DOHH2 (cell line): Measurements from ENCODE around the gene OGFOD3.

Experiments used
- H3F3A ChIP-seq: fragments of 200-600 bp; sonication (generic), shearing (Covaris generic); 2 replicates; pipeline ENCODE4 v1.6.0; 2016; ENCODE audit warnings: antibody characterized with exemption, mild to moderate bottlenecking; ENCODE audit not compliant: control insufficient read depth, insufficient read depth
- H3K27ac ChIP-seq: fragments of 200-600 bp; sonication (generic); 2 replicates; pipeline ENCODE4 v1.5.1; 2014; ENCODE audit warnings: low read depth, mild to moderate bottlenecking, low read length, moderate library complexity
- H3K27me3 ChIP-seq: fragments of 200-600 bp; sonication (generic); 2 replicates; pipeline ENCODE4 v1.6.1; 2014; ENCODE audit warnings: mild to moderate bottlenecking, low read length, mixed read lengths; ENCODE audit not compliant: control insufficient read depth
- H3K36me3 ChIP-seq: fragments of 200-600 bp; sonication (generic); 2 replicates; pipeline ENCODE4 v1.6.1; 2014; ENCODE audit warnings: mild to moderate bottlenecking, low read length, moderate library complexity, mixed read lengths; ENCODE audit not compliant: control insufficient read depth
- H3K4me1 ChIP-seq: fragments of 200-600 bp; sonication (generic); 2 replicates; pipeline ENCODE4 v1.6.1; 2014; ENCODE audit warnings: mild to moderate bottlenecking, low read length, mixed read lengths; ENCODE audit not compliant: control insufficient read depth
- H3K4me2 ChIP-seq: fragments of 200-600 bp; sonication (generic); 2 replicates; pipeline ENCODE4 v1.6.0; 2014; ENCODE audit warnings: mild to moderate bottlenecking, low read length, moderate library complexity
- H3K4me3 ChIP-seq: fragments of 200-600 bp; sonication (generic); 2 replicates; pipeline ENCODE4 v1.5.1; 2014; ENCODE audit warnings: mild to moderate bottlenecking, low read length, mixed read lengths
- H3K79me2 ChIP-seq: fragments of 200-600 bp; sonication (generic); 2 replicates; pipeline ENCODE4 v1.6.1; 2014; ENCODE audit warnings: mild to moderate bottlenecking, low read length, mixed read lengths; ENCODE audit not compliant: control insufficient read depth
- H3K9me2 ChIP-seq: fragments of 200-600 bp; sonication (generic); replicated peaks from 2 replicates; pipeline ENCODE4 v1.6.1; 2014; ENCODE audit warnings: mild to moderate bottlenecking, low read length, mixed read lengths; ENCODE audit not compliant: control insufficient read depth
- H3K9me3 ChIP-seq: fragments of 200-600 bp; sonication (generic); 2 replicates; pipeline ENCODE4 v1.6.1; 2014; ENCODE audit warnings: antibody characterized with exemption, low read length, mixed read lengths; ENCODE audit not compliant: control insufficient read depth, insufficient read depth
- H4K20me1 ChIP-seq: fragments of 200-600 bp; sonication (generic); 2 replicates; pipeline ENCODE4 v1.6.0; 2014; ENCODE audit warnings: low read depth, mild to moderate bottlenecking, antibody characterized with exemption, low read length, moderate library complexity; ENCODE audit not compliant: control insufficient read depth, insufficient read depth
- CTCF ChIP-seq: fragments of 200-600 bp; sonication (generic); IDR thresholded peaks from one replicate; pipeline ENCODE4 v1.5.1; 2014; ENCODE audit warnings: antibody characterized with exemption, mild to moderate bottlenecking, low read depth, low read length; ENCODE audit not compliant: poor library complexity, severe bottlenecking
- EZH2phosphoT487 ChIP-seq: fragments of 200-600 bp; sonication (generic); IDR thresholded peaks from 2 replicates; pipeline ENCODE4 v1.6.1; 2017; ENCODE audit warnings: borderline replicate concordance, mild to moderate bottlenecking, antibody characterized with exemption, low read length, moderate library complexity, mixed read lengths

OGFOD3 gene

GRCh38 chr17:82416771-82417170 is 1.6 kb downstream of the OGFOD3 start:
- Histone ChIP-seq H3F3A (no peaks in the 10 kb centered on the region; the same call in 1 of the 2 replicates), H3K9me2 (no peaks in the 10 kb centered on the region), H3K36me3 (peaks cover 9% of the 10 kb centered on the region), H4K20me1 (peaks cover 8% of the 10 kb centered on the region), H3K4me2 (no peak overlapping the region), H3K9me3 (no peaks in the 10 kb centered on the region), H3K27ac (no peak overlapping the region), H3K4me3 (no peak overlapping the region), H3K4me1 (peaks cover 17% of the 10 kb centered on the region), H3K27me3 (no peaks in the 10 kb centered on the region), H3K79me2 (peaks cover 16% of the 10 kb centered on the region)
- TF ChIP-seq CTCF = no peak
- no peak for TF ChIP-seq EZH2phosphoT487

- H3K4me1 ChIP-seq = peaks cover 17% of the 10 kb centered on the region
- no peaks in the 10 kb centered on the region for H3K27me3 ChIP-seq
- TF ChIP-seq CTCF = no peak
- no peak for TF ChIP-seq EZH2phosphoT487
- H3K4me2 ChIP-seq = no peak overlapping the region
- no peaks in the 10 kb centered on the region for H3K9me3 ChIP-seq
- peaks cover 8% of the 10 kb centered on the region for H4K20me1 ChIP-seq
- no peak overlapping the region for H3K4me3 ChIP-seq
- H3K79me2 ChIP-seq = peaks cover 16% of the 10 kb centered on the region
- no peak overlapping the region for H3K27ac ChIP-seq
- H3F3A ChIP-seq = no peaks in the 10 kb centered on the region; the same call in 1 of the 2 replicates
- peaks cover 9% of the 10 kb centered on the region for H3K36me3 ChIP-seq
- H3K9me2 ChIP-seq = no peaks in the 10 kb centered on the region
These were observed 2.1 kb downstream of the OGFOD3 start for GRCh38 chr17:82416264-82416663.

GRCh38 chr17:82415786-82416185 is 2.6 kb downstream of the OGFOD3 start:
- H3K4me1 ChIP-seq = peaks cover 17% of the 10 kb centered on the region
- peaks cover 8% of the 10 kb centered on the region for H4K20me1 ChIP-seq
- no peak for TF ChIP-seq EZH2phosphoT487
- TF ChIP-seq CTCF = no peak
- H3K27ac ChIP-seq = no peak overlapping the region
- H3K4me3 ChIP-seq = no peak overlapping the region
- H3K79me2 ChIP-seq = peaks cover 16% of the 10 kb centered on the region
- no peaks in the 10 kb centered on the region for H3K9me2 ChIP-seq
- no peaks in the 10 kb centered on the region for H3K9me3 ChIP-seq
- H3K36me3 ChIP-seq = peaks cover 5% of the 10 kb centered on the region
- H3F3A ChIP-seq = no peaks in the 10 kb centered on the region; the same call in 1 of the 2 replicates
- no peaks in the 10 kb centered on the region for H3K27me3 ChIP-seq
- no peak overlapping the region for H3K4me2 ChIP-seq

GRCh38 chr17:82415336-82415735 is 3.0 kb downstream of the OGFOD3 start:
- H3K27me3 ChIP-seq = no peaks in the 10 kb centered on the region
- H3K4me3 ChIP-seq = no peak overlapping the region
- peaks cover 8% of the 10 kb centered on the region for H4K20me1 ChIP-seq

More at GRCh38 chr17:82415336-82415735, 3.0 kb downstream of the OGFOD3 start:
- Histone ChIP-seq H3K27ac (no peak overlapping the region), H3K4me2 (no peak overlapping the region), H3K9me3 (no peaks in the 10 kb centered on the region), H3K79me2 (peaks cover 16% of the 10 kb centered on the region), H3K36me3 (0 out of 2 replicates have a peak, but pooled peaks cover 3% of the 10 kb centered on the region), H3K4me1 (peaks cover 17% of the 10 kb centered on the region), H3F3A (no peaks in the 10 kb centered on the region; the same call in 1 of the 2 replicates), H3K9me2 (no peaks in the 10 kb centered on the region)
- no peak for TF ChIP-seq EZH2phosphoT487
- no peak for TF ChIP-seq CTCF
